ENCODE results near the gene ABHD14A.
"Not testable (repeated sequence)": the region's sequence is repeated elsewhere in the genome, so short reads cannot be mapped to it uniquely, and the experiment has no call there.

Gene ABHD14A

DNA sequence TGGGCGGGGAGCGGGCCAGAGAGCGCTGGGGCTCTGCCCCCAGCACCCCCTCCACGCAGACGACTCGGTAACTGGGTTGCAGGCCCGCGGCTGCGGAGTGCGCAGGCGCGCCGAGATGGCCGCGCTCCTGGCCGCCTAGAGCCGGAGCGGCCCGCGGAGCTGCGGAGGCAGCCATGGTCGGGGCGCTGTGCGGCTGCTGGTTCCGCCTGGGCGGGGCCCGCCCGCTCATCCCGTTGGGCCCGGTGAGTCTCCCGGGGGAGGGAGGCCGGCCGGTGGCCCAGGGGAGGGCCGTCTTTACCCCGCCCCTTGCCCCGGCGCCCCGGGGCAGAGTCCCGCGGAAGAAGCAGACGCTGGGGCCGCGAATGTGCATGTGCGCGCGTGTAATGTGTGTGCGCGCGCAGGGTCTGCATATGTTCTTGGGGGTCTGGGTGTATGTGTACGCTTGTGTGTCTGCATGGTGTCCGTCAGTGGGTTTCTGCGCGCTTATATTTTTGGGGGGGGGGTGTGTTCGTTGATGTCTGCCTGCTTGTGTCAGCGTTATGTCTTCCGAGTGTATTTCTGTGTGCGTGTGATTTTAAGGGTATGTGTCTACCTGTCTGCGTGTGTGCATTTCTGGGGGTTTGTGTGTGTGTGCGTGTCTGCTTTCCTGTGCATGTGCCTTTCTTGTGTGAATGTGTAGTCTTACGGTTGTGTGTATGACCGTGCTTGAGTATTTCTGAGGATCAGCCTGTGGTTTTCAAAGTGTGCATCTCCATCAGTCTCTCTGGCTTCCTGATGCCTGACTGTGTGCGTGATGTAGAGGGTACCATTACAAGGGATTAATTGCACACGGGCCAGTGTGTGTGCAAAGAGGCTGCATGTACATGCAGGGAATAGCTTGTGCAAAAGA, at the start of gene ABHD14A:
TSS of gene ABHD14A (plus strand) at position 102 of the 889 bp plus-strand sequence. CDS start at position 174, 72 bp downstream.
- DNase-seq = peak; percentile 70

DNA sequence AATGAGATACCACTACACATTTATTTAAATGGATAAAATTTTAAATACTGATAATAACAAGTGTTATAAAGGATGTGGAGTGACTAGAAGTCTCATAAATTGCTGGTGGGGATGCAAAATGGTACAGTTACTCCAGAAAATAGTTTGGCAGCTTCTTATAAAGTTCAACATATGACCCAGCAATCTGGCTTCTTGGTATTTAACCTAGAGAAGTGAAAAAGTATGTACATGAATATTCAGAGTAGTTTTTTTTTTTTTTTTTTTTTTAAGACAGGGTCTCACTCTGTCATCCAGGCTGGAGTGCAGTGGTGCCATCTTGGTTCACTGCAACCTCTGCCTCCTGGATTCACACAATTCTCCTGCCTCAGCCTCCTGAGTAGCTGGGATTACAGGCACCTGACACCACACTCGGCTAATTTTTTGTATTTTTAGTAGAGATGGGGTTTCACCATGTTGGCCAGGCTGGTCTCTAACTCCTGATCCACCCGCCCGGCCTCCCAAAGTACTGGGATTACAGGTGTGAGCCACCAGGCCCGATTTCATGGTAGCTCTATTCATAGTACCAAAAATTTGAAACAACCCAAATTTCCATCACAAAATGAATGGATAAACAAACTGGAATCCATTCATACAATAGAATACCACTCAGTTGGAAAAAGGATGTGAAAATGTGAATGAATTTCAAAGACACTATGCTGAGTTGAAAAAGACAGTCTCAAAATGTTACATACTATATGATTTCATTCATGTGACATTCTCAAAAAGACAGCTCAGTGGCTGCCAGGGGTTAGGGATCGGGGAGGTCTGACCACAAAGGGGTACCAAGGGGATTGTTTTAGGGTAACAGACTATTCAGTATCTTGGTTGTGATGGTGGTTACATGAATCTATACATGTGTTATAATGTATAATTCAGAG, 47.5 kb upstream of the ABHD14A start:
- DNase-seq = no peak

DNA sequence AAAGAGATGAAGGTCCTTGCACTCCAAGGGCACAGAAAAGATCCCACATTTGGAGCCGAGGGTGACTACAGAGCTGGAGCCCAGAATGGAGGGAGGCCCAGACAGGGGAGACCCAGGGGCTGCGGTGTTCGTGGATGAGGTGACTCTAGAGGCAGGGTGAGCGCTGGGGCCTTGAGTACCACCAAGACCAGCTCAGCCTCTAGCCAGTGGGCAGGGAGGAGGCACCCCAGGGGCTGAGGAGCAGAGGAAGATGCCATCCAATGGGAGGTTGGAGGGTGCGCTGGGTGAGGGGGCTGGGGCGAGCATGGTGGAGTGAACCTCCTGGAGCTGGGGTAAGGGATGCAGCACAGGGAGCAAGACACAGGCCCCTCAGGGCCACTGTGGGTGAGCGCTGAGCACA, 46.4 kb upstream of the ABHD14A start:
- DNase-seq = no peak

DNA sequence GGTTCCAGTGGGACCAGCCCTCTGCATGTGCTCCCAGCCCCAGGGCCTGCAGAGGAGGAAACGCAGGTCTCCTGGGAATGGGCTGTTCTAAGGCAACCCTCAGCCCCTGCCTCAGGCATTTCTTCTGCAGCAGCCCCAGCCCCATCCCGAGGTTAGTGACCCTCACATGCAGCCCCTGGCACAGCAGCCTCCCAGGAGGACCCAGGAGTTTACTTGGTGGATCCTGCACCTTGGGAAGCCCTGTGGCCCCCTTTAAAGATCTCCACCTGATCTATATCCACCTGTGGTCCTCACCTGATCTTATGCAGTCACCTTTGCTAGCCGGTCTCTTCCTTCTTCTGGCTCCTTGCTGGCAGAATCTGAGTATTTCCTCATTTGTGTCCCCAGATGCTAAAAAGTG, 45.9 kb upstream of the ABHD14A start:
- DNase-seq = not testable (repeated sequence)

DNA sequence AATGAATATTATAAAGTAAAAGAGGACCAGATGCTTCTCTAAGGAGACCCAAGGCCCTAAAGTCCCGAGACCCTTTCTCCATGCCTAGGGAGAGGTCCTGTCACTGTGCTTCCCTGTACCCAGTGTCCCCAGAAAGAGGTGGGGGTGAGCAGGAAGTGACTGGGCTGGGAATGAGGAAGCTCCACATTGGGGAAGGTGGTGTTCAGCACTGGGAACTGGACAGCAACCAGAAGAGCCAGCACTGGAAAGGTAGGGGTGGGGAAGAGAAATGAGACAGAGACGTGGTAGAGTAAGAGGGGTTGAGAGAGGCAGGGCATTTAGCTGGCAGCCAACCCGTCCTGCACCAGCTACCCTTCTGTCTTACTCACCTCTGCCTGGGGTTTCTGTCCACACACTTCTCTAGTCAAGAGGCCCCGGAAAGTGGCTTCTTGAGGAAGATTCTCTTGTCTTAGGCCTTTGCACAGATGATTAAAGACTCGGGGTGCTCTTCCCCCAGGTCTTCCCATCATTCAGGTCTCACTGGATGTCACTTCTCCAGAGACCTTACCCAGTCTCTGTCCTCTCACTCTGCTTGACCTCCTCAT, 45.4 kb upstream of the ABHD14A start:
- no peak for DNase-seq

DNA sequence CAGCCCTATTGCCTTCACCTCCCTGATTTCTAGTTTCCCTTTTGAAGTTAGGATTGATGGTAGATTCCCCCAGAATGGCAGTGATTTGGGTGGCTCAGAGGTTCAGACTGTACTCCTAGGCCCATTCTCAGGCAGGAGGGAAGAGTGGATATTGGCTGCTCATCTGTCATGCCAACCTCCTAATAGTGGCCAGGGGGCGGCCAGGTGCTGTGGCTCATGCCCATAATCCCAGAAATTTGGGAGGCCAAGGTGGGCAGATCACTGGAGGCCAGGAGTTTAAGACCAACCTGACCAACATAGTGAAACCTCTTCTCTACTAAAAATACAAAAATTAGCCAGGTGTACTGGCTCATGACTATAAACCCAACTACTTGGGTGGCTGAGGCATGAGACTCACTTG, 44.4 kb upstream of the ABHD14A start:
- no peak for DNase-seq

DNA sequence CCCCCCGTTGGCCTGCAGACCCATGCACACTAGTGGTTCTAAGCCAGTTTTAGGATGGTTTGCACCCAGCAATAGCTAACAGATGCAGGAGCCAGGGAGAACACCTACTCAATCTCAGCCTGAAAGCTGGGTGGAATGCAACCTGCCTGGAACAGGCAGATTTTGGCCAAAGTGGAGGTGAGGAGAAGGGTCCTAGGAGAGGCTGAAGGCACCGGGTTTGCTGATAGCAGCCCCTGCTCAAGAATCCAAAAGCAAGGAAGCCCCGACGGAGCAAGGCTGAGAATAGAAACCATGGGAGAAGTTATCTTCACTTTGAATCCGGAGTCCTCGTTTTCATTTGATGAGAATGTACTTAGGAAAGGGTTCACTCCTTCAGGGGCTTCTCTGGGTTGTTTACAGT, 43.1 kb upstream of the ABHD14A start:
- no peak for DNase-seq

DNA sequence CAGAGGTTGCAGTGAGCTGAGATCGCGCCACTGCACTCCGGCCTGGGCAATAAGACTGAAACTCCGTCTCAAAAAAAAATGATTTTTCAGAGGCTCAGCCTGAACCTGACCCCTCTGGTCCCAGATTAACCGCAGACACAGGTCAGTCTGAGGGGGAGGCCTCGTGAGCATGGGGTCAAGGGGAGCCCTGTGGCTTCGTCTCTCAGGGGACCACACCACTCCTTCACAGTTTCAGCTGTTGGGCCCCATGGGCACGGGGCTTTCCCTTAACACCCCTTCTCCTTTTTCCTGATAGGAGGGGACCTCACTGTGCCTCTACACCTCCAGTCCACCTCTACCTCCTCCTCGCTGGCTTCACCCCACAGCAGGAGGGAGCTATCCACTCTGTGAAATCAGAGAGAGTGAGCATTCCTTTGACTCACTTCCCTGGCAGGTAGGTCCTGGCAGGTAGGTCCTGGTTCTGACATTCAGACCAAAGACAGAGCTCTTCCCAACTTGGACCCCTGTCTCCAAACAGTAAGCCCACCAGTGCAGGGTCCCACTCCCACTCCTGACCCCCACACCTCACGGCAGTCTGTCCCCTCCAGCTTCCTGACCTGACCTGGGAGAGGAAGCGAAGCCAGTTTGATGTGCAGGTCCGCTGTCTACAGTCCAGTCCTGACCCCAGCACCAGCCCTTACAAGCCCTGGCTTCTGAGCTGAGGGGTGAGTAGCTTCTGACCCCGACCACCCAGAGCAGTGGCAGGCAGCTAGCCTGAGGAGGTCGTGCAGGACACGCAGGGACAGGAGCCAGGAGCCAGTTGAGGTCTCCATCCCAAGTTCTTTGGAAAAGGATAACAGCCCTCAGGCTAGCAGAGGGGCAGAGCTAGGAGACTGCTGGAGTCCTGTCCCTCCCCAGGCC, 42.1 kb upstream of the ABHD14A start:
- no peak for DNase-seq

DNA sequence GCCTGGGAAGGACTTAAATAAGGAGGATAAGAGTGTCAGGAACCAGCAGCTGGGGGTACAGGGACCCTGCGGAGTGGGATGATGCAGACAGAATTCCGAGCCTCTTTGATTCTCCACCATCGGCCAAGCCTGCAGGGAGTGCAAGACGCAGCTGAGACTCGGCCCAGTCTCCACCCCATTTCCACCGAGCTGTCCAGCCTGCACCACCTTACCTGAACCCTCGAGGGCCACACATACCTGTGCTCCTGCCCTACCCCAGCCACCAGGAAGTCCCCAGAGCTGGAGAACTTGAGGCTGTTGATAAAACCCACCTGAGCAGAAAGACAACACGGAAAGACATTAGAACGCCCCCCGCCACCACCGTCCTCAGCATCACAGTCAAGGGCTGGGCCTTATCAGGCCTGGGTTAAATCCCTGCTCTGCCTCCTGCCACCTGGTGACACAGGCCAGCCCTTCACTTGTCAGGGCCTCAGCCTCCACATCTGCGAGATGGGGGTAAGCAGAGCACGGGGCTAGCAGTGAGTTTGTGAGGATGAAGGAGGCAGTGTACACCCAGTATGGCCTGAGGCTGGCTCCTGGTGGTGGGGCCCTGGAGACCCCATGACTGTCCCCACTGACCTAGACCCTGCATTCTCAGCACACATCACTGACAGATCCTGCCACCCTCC, 41.3 kb upstream of the ABHD14A start:
- no peak for DNase-seq

DNA sequence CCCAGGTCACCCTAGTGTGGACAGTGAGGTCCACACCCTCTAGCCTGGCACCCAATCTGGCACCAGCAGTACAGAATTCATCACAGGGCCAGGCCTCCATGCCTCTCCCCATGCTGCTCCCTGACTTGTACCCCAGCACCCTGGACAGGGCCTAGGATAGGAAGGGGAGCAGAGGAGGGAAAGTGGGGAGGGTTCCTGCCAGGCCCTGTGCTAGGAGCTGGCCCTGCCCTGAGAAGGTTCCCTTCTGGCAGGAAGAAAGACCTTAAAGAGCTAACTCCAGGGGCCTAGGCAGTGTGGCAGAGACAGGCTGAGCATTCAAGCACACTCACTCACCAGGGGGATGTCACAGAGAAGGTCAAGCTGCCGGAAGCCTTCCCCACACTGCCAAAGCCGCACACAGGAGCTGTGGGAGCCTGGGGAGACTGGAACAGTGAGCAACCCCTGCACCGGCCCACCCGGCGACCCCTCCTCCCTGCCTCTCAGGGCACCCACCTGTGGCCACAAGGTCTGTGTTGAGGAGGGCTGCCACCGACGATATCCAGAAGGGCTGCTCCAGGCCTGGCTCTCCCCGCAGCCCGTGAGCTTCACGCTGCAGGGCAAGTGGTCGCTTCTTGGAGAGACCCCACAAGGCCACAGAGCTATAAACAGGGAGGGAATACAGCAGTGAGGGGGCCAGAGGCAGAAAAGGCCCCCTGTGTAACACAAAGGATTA, 40.6 kb upstream of the ABHD14A start:
- no peak for DNase-seq

DNA sequence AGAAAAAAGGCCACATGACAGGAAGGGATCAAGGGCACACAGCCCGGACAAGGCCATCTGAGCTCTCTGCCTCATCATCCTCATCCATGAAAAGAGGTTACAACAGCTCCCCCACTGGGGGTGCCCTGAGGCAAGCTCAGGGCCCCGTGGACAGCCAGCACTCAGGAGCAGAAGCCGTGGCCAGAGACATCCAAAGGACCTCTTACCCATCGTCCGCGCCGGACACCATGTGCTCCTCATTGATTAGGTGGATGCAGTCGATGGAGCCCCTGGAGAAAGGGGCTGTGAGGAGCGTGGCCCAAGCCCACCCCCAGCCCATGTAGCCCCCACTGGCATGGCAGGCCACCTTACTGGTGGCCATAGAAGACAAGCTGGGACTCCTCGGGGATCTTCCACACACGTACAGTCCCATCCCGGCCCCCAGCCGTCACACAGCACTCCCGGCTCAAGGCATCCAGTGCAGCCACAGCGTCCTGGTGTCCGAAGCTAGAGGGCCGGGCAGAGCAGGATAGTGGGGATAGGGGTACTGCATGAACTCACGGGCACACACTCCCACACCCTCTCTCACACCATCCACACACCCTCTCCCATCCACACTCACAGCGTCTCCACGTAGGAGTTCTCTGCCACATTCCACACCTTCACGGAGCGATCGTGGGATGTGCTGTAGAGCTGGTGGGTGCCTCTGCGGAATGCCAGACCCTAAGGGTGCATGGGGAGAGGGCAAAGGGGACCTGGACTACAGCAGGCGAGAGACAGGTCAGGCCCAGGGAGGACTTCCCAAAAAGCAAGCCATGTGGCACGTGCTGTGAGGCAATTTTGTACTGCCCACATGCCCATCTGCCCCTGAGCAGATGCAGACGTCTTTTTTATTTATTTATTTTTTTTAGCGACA, 39.6 kb upstream of the ABHD14A start:
- no peak for DNase-seq

DNA sequence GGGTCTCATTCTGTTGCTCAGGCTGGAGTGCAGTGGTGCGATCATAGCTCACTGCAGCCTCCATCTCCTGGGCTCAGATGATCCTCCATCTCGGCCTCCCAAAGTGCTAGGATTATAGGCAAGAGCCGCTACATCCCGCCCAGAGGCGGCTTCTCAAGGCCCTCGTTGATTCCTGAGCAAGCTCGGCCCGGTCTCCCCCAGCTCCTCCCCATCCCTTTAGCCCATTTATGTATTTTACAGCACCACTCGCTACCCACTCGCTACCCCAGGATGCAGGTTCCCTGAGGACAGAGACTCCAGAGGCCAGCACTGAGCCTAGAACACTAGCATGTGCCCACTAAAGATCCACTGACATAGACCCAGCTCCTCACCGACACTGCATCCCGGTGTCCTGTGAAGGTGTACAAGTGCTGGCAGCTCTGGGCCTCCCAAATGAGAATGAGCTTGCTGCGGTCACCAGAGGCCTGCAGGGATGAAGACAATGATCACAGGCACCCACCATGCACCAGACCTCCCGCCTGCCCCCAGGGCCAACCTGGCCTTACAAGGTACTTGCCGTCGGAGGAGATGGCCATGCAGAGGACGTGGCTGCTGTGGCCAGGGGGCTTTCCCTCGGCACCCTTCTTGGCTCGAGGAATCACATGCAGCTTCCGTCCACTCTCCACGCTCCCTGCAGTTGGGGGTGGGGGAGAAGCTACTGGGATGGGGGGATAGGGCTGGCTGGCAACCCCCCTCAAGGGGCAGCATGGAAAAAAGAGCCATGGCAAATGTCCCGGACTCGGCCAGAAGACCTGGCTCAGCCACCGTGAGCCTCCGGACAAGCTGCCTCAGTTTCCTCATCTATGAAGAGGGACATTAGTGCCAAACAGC, 38.7 kb upstream of the ABHD14A start:
- DNase-seq = no peak

DNA sequence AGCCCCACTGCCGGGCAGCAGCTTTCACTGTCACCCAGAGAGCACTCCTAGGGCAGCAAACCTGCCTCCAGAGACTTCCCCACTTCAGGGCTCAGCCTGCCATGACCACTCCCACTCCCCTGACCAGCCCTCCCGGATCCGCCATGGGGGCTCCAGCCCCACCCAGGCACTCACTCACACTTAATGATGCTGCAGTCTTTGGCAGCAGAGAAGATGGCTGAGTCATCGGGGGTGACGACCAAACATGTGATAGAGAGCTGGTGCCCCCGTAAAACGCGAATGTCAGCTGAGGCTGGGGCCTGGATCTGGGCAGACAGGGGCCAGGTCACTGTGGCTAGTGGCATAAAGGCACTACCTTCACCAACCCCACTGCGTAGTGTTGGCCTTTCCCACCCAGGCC, 37.9 kb upstream of the ABHD14A start:
- DNase-seq = no peak

DNA sequence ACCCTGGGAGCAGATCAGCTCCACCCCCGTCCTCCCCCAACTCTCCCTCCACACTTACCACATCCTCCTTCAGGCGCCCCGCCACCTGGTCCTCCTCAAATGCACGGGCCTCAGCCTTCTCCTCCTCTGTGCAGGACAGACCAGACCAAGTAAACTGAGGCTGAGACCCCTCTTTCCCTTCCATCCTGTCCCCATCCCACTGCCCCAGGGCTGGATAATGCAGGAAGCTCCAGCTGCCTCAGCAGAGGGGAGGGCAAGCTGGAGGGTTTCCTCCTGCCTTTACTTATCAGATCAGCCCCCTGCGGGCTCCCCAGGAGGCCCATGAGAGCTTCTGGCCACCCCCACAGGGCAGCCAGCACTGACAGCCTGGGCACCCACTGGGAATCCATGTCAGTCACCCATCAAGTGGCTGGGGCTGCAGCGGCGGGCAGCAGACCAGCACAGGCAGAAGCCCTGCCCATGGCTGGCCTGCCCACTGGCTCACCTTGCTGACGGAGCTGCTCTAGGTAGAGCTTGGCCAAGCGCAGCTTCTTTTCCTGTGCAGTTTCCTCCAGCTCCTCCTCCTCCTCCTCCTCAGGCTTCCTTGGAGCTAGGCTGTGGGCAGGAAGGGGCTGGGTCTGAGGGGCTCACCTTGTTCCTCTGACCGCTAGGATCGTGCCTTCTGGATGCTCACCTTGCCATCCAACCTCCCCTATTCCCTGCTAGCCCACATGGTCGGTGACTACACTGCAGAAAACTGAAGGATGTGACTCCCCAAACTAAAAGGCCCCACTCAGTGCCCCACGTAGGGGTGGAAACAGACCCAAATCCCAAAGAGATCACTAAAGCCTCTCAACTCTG, 37.0 kb upstream of the ABHD14A start:
- no peak for DNase-seq

DNA sequence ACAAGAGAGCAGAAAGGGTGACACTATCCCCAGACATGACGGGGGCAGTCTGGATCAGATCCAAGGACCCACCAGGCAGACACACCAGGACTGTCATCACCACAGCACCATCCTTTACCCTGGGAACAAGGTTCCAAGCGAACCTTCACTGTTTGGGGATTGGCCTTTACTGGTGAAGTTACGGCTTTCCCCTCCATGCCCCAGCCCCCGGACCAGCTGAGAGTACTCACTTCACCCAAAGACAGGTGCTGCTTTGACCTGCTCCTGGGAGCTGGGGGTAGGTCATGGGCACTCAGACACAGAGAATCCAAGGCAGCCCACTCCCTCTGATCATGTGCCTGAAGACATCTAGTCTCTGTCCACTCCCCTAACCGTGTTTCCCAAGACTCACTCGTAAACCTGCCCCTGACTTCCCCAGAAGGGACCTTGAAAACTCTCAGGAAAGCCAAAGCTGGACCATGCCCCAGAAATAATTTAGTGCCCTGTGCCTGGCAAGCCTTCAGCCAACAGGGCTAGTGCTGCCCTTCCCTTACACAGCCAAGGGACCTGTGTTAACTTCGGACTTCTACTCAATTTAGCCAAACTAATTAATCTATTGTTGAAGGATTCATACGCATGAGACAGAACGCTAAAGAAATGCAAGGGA, 36.0 kb upstream of the ABHD14A start:
- no peak for DNase-seq

DNA sequence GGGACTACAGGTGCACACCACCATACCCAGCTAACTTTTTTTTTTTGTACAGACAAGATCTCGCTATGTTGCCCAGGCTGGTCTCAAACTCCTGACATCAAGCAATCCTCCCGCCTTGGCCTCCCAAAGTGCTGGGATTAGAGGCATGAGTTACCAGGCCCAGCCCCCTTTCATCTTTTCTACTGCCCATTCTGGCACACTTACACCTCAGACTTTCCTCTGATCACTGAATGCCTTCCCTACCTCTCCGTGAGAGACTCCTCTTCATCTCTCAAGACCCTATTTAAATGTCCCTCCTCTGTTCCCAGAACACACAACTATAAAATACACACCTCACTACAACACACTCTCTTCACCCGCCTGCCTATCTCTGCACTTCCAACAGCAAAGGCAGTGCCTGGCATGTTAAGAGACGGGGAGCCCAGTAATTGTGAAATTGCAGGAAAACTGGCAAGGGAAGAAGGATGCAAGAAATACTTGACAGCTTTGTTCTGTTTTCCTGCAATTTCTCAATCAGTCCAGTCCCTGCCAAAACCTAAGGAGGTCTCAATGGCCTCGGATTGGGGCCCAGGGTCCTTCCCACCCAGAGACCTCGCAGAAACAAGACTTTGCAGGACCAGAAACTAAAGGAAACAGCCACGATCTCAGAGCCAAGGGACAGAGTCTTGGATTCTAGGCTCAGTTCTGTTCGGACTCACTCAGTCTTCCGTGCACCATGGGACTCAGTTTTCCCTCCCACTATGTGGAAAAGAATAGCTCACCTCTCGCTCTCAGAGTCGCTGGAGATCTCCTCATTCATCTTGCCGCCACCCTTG, 34.0 kb upstream of the ABHD14A start:
- DNase-seq = no peak

DNA sequence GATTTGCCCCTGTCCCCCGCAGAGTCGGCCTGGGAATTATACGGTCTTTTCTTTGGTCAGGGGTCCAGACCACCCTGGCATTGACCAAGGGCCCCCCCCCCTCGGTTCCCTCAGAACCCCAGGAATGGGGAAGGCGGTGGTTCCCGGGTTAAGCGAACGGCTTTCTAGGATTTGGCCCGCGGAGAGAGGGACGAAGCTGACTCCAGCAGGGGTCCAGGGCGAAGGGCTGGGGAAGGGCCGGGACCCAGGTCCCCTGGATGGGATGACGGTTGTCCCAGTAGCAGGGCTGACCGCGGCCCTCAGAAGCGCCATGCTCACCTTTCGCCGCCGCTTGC, 33.4 kb upstream of the ABHD14A start:
- no peak for DNase-seq

Measured in stimulated activated CD4-positive, alpha-beta T cell treated with anti-CD3 and anti-CD28 coated beads, Interleukin-4, amount 100 ng/mL, for 1 hour (primary cell).